ENCODE results near the gene EML5. TPM values are rescaled to one million over a fixed set of nuclear protein-coding genes. Genes with fewer than 3 reads are reported as not detected.

Gene EML5
- total RNA-seq: 1 to 10 TPM; 3.0 to 3.3 TPM

GRCh38 chr14:88792473-88793258 lies at the start of gene EML5:
EML5 (minus strand) TSS chr14:88792953; CDS start chr14:88792503, 450 bp downstream.
- Mint-ChIP-seq H3K4me1 (peaks cover 21% of the 10 kb centered on the region), H3K36me3 (peaks cover 2% of the 10 kb centered on the region), H3K27ac (peak within 1 kb of the TSS; percentile 86), H3K4me3 (peak within 1 kb of the TSS; percentile 89), H3K27me3 (peaks cover 17% of the 10 kb centered on the region), H3K9me3 (no peaks in the 10 kb centered on the region)
- peak; percentile 88 for DNase-seq

GRCh38 chr14:88842414-88842813 lies 49.7 kb upstream of the EML5 start:
- DNase-seq: no peak
- Mint-ChIP-seq H3K27me3 (no peaks in the 10 kb centered on the region), H3K9me3 (no peaks in the 10 kb centered on the region), H3K4me3 (no peak overlapping the region), H3K27ac (no peak overlapping the region), H3K4me1 (no peaks in the 10 kb centered on the region), H3K36me3 (no peaks in the 10 kb centered on the region)

GRCh38 chr14:88841741-88842140 lies 49.0 kb upstream of the EML5 start:
- Mint-ChIP-seq H3K36me3 (no peaks in the 10 kb centered on the region), H3K27ac (no peak overlapping the region), H3K27me3 (no peaks in the 10 kb centered on the region), H3K9me3 (no peaks in the 10 kb centered on the region), H3K4me3 (no peak overlapping the region), H3K4me1 (no peaks in the 10 kb centered on the region)
- DNase-seq: no peak

- no peak for DNase-seq
- Mint-ChIP-seq H3K27ac (no peak overlapping the region), H3K27me3 (no peaks in the 10 kb centered on the region), H3K9me3 (no peaks in the 10 kb centered on the region), H3K4me1 (no peaks in the 10 kb centered on the region), H3K4me3 (no peak overlapping the region), H3K36me3 (no peaks in the 10 kb centered on the region)
Measured at GRCh38 chr14:88840926-88841325, 48.2 kb upstream of the EML5 start.

GRCh38 chr14:88838015-88838414 lies 45.3 kb upstream of the EML5 start:
- H3K4me1 Mint-ChIP-seq: no peaks in the 10 kb centered on the region
- no peak overlapping the region for H3K27ac Mint-ChIP-seq
- no peaks in the 10 kb centered on the region for H3K36me3 Mint-ChIP-seq
- DNase-seq: no peak
- no peaks in the 10 kb centered on the region for H3K9me3 Mint-ChIP-seq
- H3K27me3 Mint-ChIP-seq: no peaks in the 10 kb centered on the region
- H3K4me3 Mint-ChIP-seq: no peak overlapping the region

GRCh38 chr14:88837495-88837894 lies 44.7 kb upstream of the EML5 start:
- Mint-ChIP-seq H3K27ac (no peak overlapping the region), H3K27me3 (no peaks in the 10 kb centered on the region), H3K36me3 (no peaks in the 10 kb centered on the region), H3K9me3 (no peaks in the 10 kb centered on the region), H3K4me3 (no peak overlapping the region), H3K4me1 (no peaks in the 10 kb centered on the region)
- DNase-seq: no peak

- H3K4me1 Mint-ChIP-seq: peaks cover 2% of the 10 kb centered on the region
- no peaks in the 10 kb centered on the region for H3K27me3 Mint-ChIP-seq
- no peak overlapping the region for H3K4me3 Mint-ChIP-seq
- no peaks in the 10 kb centered on the region for H3K9me3 Mint-ChIP-seq
- DNase-seq: no peak
- H3K27ac Mint-ChIP-seq: no peak overlapping the region
- no peaks in the 10 kb centered on the region for H3K36me3 Mint-ChIP-seq
Measured at GRCh38 chr14:88835661-88836060, 42.9 kb upstream of the EML5 start.

GRCh38 chr14:88834883-88835431 lies 42.2 kb upstream of the EML5 start:
- H3K9me3 Mint-ChIP-seq: no peaks in the 10 kb centered on the region
- no peak overlapping the region for H3K4me3 Mint-ChIP-seq
- H3K27ac Mint-ChIP-seq: no peak overlapping the region
- H3K27me3 Mint-ChIP-seq: no peaks in the 10 kb centered on the region
- H3K36me3 Mint-ChIP-seq: no peaks in the 10 kb centered on the region
- H3K4me1 Mint-ChIP-seq: peaks cover 2% of the 10 kb centered on the region
- DNase-seq: no peak

GRCh38 chr14:88831284-88831683 lies 38.5 kb upstream of the EML5 start:
- Mint-ChIP-seq H3K4me1 (peaks cover 3% of the 10 kb centered on the region), H3K4me3 (no peak overlapping the region), H3K36me3 (no peaks in the 10 kb centered on the region), H3K27ac (no peak overlapping the region), H3K27me3 (no peaks in the 10 kb centered on the region), H3K9me3 (no peaks in the 10 kb centered on the region)
- DNase-seq: no peak

- Mint-ChIP-seq H3K27ac (no peak overlapping the region), H3K4me3 (no peak overlapping the region)
Measured at GRCh38 chr14:88829685-88830302, 37.0 kb upstream of the EML5 start.

GRCh38 chr14:88829188-88829587 lies 36.4 kb upstream of the EML5 start:
- Mint-ChIP-seq H3K27me3 (no peaks in the 10 kb centered on the region), H3K36me3 (no peaks in the 10 kb centered on the region), H3K27ac (no peak overlapping the region), H3K9me3 (no peaks in the 10 kb centered on the region), H3K4me1 (peaks cover 7% of the 10 kb centered on the region), H3K4me3 (no peak overlapping the region)
- DNase-seq: no peak

More at GRCh38 chr14:88829685-88830302, 37.0 kb upstream of the EML5 start:
- H3K9me3 Mint-ChIP-seq: no peaks in the 10 kb centered on the region
- no peak for DNase-seq
- peaks cover 7% of the 10 kb centered on the region for H3K4me1 Mint-ChIP-seq
- H3K36me3 Mint-ChIP-seq: no peaks in the 10 kb centered on the region
- no peaks in the 10 kb centered on the region for H3K27me3 Mint-ChIP-seq

- no peaks in the 10 kb centered on the region for H3K36me3 Mint-ChIP-seq
- H3K9me3 Mint-ChIP-seq: no peaks in the 10 kb centered on the region
- H3K4me1 Mint-ChIP-seq: peaks cover 8% of the 10 kb centered on the region
- no peak overlapping the region for H3K27ac Mint-ChIP-seq
- peak overlapping the region; percentile 84 for H3K4me3 Mint-ChIP-seq
- DNase-seq: no peak
- peaks cover 4% of the 10 kb centered on the region for H3K27me3 Mint-ChIP-seq
Measured at GRCh38 chr14:88825503-88825902, 32.8 kb upstream of the EML5 start.

GRCh38 chr14:88825078-88825458 lies 32.3 kb upstream of the EML5 start:
- peaks cover 4% of the 10 kb centered on the region for H3K27me3 Mint-ChIP-seq
- no peaks in the 10 kb centered on the region for H3K9me3 Mint-ChIP-seq
- peak overlapping the region; percentile 84 for H3K4me3 Mint-ChIP-seq
- H3K27ac Mint-ChIP-seq: no peak overlapping the region
- DNase-seq: no peak
- H3K36me3 Mint-ChIP-seq: no peaks in the 10 kb centered on the region
- peaks cover 8% of the 10 kb centered on the region for H3K4me1 Mint-ChIP-seq

- DNase-seq: peak; percentile 83
- Mint-ChIP-seq H3K9me3 (no peaks in the 10 kb centered on the region), H3K36me3 (no peaks in the 10 kb centered on the region), H3K27ac (peak within 1 kb of the TSS; percentile 96), H3K27me3 (peaks cover 7% of the 10 kb centered on the region), H3K4me1 (peaks cover 8% of the 10 kb centered on the region), H3K4me3 (peak within 1 kb of the TSS; percentile 84)
Measured at GRCh38 chr14:88824314-88825077, 31.7 kb upstream of the EML5 start, which contains the start of gene TTC8. TTC8 (plus strand) TSS chr14:88824651; CDS start chr14:88824708, 57 bp downstream.

- H3K27ac Mint-ChIP-seq: peak overlapping the region; percentile 96
- no peaks in the 10 kb centered on the region for H3K9me3 Mint-ChIP-seq
- no peak for DNase-seq
- no peaks in the 10 kb centered on the region for H3K36me3 Mint-ChIP-seq
- peak overlapping the region; percentile 84 for H3K4me3 Mint-ChIP-seq
- H3K4me1 Mint-ChIP-seq: peaks cover 6% of the 10 kb centered on the region
- peaks cover 12% of the 10 kb centered on the region for H3K27me3 Mint-ChIP-seq
Measured at GRCh38 chr14:88823968-88824313, 31.2 kb upstream of the EML5 start.
